HUES6 (cell line): ENCODE results near the gene SRRM2.

ENCODE experiments used
- H3K27ac ChIP-seq: 2 replicates; pipeline ENCODE4 v1.7.0; 2013; ENCODE audit warnings: low read depth, mild to moderate bottlenecking, low read length, inconsistent platforms
- H3K27me3 ChIP-seq: 2 replicates; pipeline ENCODE4 v1.6.1; 2013; ENCODE audit warnings: low read length; ENCODE audit not compliant: control insufficient read depth, insufficient read depth
- H3K36me3 ChIP-seq: 2 replicates; pipeline ENCODE4 v1.6.1; 2013; ENCODE audit warnings: low read length; ENCODE audit not compliant: control insufficient read depth, insufficient read depth
- H3K4me1 ChIP-seq: 2 replicates; pipeline ENCODE4 v1.6.1; 2013; ENCODE audit warnings: low read length; ENCODE audit not compliant: control insufficient read depth, insufficient read depth
- H3K4me3 ChIP-seq: 2 replicates; pipeline ENCODE4 v1.5.1; 2013; ENCODE audit warnings: low read depth, low read length
- H3K9ac ChIP-seq: one replicate; pipeline ENCODE4 v1.6.1; 2013; ENCODE audit warnings: mild to moderate bottlenecking, low read length
- H3K9me3 ChIP-seq: 2 replicates; pipeline ENCODE4 v1.6.1; 2013; ENCODE audit warnings: low read depth, low read length; ENCODE audit not compliant: control insufficient read depth, insufficient read depth

Gene SRRM2

DNA sequence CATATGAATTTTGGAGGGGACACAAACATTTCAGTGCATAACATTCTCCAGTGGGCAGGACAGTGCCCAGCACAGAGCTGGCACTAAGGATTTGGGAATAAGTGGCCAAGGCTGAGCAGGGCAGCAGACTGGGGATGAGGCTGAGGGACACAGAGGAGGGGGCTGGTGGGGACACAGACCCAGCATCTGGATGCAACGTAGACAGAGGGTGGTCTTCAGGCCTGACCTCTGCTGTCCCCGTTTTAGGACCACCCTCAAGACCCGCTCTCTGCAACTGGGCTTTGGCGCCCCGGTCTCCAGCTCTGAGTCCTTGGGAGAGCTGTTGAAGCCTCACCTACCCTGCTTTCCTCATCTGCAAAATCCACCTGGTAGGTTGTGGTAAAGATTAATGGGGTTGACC lies 38.2 kb downstream of the SRRM2 start:
- H3K36me3 ChIP-seq: no peaks in the 10 kb centered on the region
- no peak overlapping the region for H3K4me3 ChIP-seq
- H3K27ac ChIP-seq: no peak overlapping the region
- 0 out of 2 replicates have a peak, but pooled peaks cover 7% of the 10 kb centered on the region for H3K4me1 ChIP-seq
- peaks cover 20% of the 10 kb centered on the region for H3K27me3 ChIP-seq
- H3K9me3 ChIP-seq: no peaks in the 10 kb centered on the region
- no peak overlapping the region for H3K9ac ChIP-seq

DNA sequence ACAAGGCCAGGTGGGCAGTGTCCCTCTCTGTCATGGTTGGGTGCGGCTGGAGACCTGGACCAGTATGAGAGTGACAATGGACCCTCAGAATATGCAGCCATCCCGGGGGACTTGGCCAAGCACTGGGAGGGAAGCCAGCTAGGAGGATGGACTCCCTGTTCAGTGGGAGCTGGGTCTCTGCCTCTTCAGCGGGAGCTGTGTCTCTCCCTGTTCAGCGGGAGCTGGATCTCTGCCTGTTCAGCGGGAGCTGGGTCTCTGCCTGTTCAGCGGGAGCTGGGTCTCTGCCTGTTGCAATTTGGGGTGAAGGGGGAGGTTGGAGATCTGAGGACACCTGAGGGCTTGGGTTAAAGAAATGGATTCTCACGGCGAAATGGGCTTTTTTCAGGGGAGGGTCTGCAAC lies 38.7 kb downstream of the SRRM2 start:
- peaks cover 15% of the 10 kb centered on the region for H3K27me3 ChIP-seq
- 0 out of 2 replicates have a peak, but pooled peaks cover 2% of the 10 kb centered on the region for H3K4me1 ChIP-seq
- no peak overlapping the region for H3K9ac ChIP-seq
- H3K27ac ChIP-seq: no peak overlapping the region
- H3K36me3 ChIP-seq: no peaks in the 10 kb centered on the region
- H3K4me3 ChIP-seq: no peak overlapping the region
- no peaks in the 10 kb centered on the region for H3K9me3 ChIP-seq

DNA sequence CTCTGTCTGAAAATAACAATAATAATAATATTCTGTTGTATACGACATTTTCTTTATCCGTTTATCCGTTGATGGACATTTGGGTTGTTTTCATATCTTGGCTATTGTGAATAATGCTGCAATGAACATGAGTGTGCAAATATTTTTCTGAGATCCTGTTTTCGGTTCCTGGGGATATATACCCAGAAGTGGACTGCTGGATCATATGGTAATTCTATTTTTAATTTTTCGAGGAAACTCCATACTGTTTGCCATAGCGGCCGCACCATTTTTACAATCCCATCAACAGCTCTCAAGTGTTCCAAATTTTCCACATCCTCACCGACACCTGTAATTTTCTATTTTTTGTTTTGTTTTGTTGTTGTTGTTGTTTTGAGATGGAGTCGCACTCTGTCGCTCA lies 40.5 kb downstream of the SRRM2 start:
- Histone ChIP-seq H3K9me3 (no peaks in the 10 kb centered on the region), H3K27me3 (peaks cover 7% of the 10 kb centered on the region), H3K4me3 (no peak overlapping the region), H3K9ac (no peak overlapping the region), H3K4me1 (no peaks in the 10 kb centered on the region), H3K27ac (no peak overlapping the region), H3K36me3 (no peaks in the 10 kb centered on the region)

DNA sequence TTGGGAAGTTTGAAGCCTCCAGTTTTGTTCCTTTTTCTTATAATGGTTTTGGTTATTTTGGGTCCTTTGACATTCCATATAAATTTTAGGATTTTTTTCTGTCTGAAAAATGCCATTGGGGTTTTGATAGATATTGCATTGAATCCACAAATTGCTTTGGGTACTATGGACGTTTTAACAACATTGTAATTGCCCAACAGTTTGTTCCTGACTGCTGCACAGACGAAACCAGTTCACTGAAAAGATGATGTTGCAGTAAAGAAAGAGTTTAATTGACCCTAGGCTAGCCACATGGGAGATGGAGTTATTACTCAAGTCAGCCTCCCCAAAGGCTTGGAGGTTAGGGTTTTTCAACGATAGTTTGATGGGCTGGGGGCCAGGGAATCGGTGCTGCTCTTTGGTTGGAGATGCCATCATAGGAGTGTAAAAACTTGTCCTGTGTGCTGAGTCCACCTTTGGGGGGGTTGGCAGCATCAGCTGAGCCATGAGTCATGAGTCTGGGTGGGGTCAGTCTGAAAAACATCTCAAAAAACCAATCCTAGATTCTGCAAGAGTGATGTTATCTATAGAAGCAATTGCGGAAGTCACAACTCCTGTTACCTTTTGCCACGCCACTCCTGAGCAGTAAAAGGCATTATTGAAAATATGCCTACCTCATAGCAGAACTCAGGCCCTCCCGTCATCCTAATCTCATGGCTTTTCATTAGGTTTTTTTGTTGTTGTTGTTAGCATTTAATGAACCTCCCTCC lies 43.1 kb downstream of the SRRM2 start:
- H3K4me3 ChIP-seq: no peak overlapping the region
- no peaks in the 10 kb centered on the region for H3K4me1 ChIP-seq
- H3K27ac ChIP-seq: no peak overlapping the region
- H3K27me3 ChIP-seq: no peaks in the 10 kb centered on the region
- no peaks in the 10 kb centered on the region for H3K9me3 ChIP-seq
- H3K36me3 ChIP-seq: no peaks in the 10 kb centered on the region
- H3K9ac ChIP-seq: no peak overlapping the region

DNA sequence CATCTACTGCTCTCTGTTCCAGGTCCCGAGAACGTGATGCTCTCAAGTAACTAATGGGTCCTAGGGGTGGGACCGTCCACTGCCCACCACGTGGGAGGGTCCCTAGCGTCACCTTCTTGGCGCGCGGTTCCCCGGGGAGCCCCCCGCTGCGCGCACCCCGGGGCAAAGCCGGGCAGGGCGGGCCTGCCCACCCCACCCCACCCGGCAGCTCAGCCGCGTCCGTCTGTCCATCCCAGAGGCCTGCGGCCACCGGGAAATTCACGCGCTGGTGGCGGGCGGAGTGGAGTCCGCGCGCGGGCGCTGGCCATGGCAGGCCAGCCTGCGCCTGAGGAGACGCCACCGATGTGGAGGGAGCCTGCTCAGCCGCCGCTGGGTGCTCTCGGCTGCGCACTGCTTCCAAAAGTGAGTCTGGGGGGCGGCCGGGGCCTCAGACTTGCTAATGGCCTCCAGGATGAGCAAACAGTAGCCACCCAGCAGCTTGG lies 46.3 kb downstream of the SRRM2 start:
- Histone ChIP-seq H3K36me3 (no peaks in the 10 kb centered on the region), H3K27me3 (no peaks in the 10 kb centered on the region), H3K9me3 (peaks cover 10% of the 10 kb centered on the region; the same call in 1 of the 2 replicates), H3K9ac (no peak overlapping the region), H3K27ac (no peak overlapping the region), H3K4me1 (no peaks in the 10 kb centered on the region), H3K4me3 (no peak overlapping the region)

DNA sequence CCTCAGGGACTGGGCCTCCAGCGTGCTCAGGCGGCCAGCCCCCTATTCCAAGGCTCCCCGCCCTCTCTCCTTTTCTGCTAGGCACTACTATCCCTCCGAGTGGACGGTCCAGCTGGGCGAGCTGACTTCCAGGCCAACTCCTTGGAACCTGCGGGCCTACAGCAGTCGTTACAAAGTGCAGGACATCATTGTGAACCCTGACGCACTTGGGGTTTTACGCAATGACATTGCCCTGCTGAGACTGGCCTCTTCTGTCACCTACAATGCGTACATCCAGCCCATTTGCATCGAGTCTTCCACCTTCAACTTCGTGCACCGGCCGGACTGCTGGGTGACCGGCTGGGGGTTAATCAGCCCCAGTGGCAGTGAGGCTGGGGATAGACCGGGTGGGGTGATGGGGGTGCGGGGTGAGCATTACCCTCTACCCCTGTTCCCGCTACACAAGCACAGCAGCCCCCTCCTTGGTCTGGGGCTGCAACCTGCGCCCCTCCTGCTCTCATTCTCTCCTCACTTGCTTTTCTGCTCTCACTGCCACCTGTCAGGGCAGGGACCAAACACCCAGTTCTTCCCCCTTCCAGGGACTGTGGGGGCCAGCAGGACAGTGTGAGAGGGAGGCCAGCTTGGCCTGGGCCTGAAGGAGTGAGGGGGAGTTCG lies 46.9 kb downstream of the SRRM2 start:
- no peak overlapping the region for H3K27ac ChIP-seq
- H3K27me3 ChIP-seq: no peaks in the 10 kb centered on the region
- H3K4me1 ChIP-seq: no peaks in the 10 kb centered on the region
- peaks cover 16% of the 10 kb centered on the region for H3K9me3 ChIP-seq
- no peaks in the 10 kb centered on the region for H3K36me3 ChIP-seq
- H3K9ac ChIP-seq: no peak overlapping the region
- H3K4me3 ChIP-seq: no peak overlapping the region

DNA sequence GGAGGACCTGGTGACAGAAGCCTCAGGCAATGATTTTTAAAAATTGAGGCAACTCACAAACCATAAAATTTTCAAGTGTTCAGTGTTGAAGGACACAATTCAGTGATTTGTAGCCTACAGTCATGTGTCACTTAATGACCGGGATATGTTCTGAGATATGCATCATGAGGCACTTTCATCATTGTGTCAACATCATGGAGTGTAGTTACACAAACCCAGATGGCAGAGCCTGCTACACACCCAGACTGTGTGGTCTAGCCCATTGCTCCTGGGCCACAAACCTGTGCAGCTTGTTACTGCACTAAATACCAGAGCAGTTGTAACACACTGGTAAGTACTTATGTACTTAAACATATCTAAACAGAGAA lies 47.4 kb downstream of the SRRM2 start:
- H3K36me3 ChIP-seq: no peaks in the 10 kb centered on the region
- H3K27ac ChIP-seq: no peak overlapping the region
- H3K4me3 ChIP-seq: no peak overlapping the region
- H3K9ac ChIP-seq: no peak overlapping the region
- peaks cover 21% of the 10 kb centered on the region for H3K9me3 ChIP-seq
- no peaks in the 10 kb centered on the region for H3K27me3 ChIP-seq
- no peaks in the 10 kb centered on the region for H3K4me1 ChIP-seq

DNA sequence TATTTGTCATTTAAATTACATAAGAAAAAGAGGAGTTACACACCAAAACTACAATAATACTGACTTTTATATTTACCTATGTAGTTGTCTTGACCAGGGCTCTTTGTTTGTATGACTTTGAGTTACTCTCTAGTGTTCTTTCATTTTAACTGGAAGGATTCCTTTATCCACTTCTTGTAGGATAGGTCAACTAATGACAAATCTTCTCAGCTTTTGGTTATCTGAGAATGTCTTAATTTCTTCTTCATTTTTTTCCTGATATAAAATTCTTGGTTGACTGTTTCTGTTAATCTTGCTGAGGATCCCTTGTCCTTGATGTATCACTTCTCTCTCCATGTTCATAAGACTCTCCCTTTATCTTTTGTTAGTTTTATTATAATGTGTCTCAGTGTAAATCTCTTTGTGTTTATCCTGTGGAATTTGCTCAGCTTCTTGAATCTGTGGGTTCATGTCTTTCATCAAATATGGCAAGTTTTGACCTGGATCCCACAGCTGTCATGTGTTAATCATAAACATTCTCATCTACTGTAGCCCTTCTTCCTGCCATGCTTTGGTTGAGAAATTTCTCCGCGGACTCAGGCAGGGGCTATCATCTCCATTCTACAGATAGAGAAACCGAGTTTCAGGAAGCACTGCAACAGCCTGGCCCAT lies 51.2 kb downstream of the SRRM2 start:
- peaks cover 25% of the 10 kb centered on the region for H3K9me3 ChIP-seq
- no peak overlapping the region for H3K9ac ChIP-seq
- peaks cover 10% of the 10 kb centered on the region; the same call in 1 of the 2 replicates for H3K27me3 ChIP-seq
- no peak overlapping the region for H3K4me3 ChIP-seq
- H3K27ac ChIP-seq: no peak overlapping the region
- no peaks in the 10 kb centered on the region for H3K36me3 ChIP-seq
- H3K4me1 ChIP-seq: no peaks in the 10 kb centered on the region

DNA sequence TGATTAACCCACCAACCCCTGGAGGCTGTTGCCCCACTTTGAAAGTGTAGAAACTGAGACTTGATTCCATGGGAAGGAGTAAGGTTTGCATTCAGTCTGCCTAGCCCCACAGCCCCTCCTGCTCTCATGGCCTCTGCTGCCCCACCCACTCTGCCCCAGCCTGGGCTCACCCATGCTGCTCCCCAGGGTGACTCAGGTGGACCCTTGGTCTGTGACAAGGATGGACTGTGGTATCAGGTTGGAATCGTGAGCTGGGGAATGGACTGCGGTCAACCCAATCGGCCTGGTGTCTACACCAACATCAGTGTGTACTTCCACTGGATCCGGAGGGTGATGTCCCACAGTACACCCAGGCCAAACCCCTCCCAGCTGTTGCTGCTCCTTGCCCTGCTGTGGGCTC lies 52.3 kb downstream of the SRRM2 start:
- no peak overlapping the region for H3K4me3 ChIP-seq
- no peaks in the 10 kb centered on the region for H3K36me3 ChIP-seq
- H3K9me3 ChIP-seq: peaks cover 25% of the 10 kb centered on the region
- H3K4me1 ChIP-seq: no peaks in the 10 kb centered on the region
- no peak overlapping the region for H3K27ac ChIP-seq
- H3K27me3 ChIP-seq: peaks cover 10% of the 10 kb centered on the region; the same call in 1 of the 2 replicates
- no peak overlapping the region for H3K9ac ChIP-seq

DNA sequence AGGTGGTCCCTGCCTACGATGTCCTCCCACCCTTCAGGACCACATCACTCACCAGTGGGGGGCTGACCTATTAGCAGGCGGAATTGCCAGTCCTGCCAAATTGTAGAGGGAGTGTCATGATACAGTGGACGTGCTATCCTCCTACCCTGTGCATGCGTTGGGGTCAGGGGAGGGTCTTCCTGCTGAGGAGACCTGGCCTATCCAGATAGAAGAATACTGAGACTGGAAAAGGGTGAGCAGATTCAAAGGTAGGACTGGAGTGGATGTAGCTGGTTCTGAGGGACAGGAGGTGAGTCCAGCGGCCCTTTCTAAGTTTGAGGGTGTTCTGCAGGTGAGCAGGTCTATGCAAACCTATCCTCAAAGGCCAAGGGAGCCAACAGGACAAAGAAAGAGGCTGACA lies 53.8 kb downstream of the SRRM2 start:
- Histone ChIP-seq H3K27me3 (peaks cover 11% of the 10 kb centered on the region; the same call in 1 of the 2 replicates), H3K4me1 (no peaks in the 10 kb centered on the region), H3K36me3 (no peaks in the 10 kb centered on the region), H3K9ac (no peak overlapping the region), H3K27ac (no peak overlapping the region), H3K9me3 (peaks cover 25% of the 10 kb centered on the region), H3K4me3 (no peak overlapping the region)

DNA sequence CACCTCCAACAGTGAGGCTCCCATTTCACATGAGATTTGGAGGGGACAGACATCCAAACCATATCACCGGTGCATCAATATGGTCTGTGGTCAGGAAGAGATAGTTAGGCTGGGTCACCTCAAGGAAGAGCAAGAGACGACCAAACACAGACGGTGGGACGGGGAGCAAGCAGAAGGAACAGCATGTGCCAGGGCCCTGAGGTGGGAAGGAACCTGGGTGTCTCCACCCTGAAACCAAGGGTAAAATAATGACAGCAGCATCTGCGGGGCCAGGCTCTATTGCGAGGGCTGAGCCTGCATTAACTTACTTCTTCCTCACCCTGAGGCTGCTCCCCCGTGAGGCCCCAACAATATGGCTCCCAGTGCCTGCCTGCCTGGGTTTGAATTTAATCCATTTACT lies 55.7 kb downstream of the SRRM2 start:
- Histone ChIP-seq H3K27ac (no peak overlapping the region), H3K4me3 (no peak overlapping the region), H3K27me3 (peaks cover 14% of the 10 kb centered on the region; the same call in 1 of the 2 replicates), H3K9ac (no peak overlapping the region), H3K36me3 (no peaks in the 10 kb centered on the region), H3K9me3 (peaks cover 19% of the 10 kb centered on the region), H3K4me1 (peaks cover 8% of the 10 kb centered on the region; the same call in 1 of the 2 replicates)
